ENCODE data around the gene TKTL1. TPM values are rescaled to one million over a fixed set of nuclear protein-coding genes. Genes with fewer than 3 reads are reported as not detected.

Gene TKTL1
- total RNA-seq, 4 donors from 2014 or later = 0.07 to 0.98 TPM; not detected in 2

DNA sequence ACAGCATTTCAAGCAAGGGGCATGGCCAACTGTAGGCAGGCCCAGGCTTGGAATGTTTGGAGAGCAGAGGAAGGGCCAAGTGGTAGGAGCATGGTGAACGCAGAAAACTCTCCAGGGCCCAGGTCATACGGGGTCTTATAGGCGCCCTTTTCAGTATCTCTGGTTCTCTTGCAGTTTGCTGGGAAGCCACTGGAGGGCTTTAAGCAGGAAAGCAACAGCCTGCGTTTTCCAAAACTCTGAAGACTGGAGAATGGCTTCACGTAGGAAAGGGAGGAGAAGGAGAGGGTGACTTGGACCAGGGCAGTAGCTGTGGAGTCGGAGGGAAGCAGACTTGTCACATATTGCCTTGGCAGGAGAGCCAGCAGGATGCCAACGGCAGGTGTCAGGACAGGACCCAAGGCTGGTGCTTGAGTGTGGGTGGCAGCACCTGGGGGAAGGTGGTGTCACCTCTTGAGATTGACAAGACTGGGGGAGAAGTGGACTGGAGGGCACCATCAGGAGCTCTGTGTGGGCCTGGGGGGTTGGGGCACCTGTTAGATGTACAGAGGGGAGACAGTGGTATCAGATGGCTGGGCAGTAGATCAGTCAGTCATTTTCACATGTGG, 21.9 kb downstream of the TKTL1 start:
- TF ChIP-seq POLR2A (IDR thresholded peaks at IDR 0.05) = no peak
- TF ChIP-seq, protein P1, sequence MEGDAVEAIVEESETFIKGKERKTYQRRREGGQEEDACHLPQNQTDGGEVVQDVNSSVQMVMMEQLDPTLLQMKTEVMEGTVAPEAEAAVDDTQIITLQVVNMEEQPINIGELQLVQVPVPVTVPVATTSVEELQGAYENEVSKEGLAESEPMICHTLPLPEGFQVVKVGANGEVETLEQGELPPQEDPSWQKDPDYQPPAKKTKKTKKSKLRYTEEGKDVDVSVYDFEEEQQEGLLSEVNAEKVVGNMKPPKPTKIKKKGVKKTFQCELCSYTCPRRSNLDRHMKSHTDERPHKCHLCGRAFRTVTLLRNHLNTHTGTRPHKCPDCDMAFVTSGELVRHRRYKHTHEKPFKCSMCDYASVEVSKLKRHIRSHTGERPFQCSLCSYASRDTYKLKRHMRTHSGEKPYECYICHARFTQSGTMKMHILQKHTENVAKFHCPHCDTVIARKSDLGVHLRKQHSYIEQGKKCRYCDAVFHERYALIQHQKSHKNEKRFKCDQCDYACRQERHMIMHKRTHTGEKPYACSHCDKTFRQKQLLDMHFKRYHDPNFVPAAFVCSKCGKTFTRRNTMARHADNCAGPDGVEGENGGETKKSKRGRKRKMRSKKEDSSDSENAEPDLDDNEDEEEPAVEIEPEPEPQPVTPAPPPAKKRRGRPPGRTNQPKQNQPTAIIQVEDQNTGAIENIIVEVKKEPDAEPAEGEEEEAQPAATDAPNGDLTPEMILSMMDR (IDR thresholded peaks at IDR 0.05) = peak in 3 of 4 experiments; percentile 32 to 49 (median 38)
- Histone ChIP-seq H3K4me1 (no peaks in the 10 kb centered on the region), H3K4me3 (no peak overlapping the region), H3K36me3 (no peaks in the 10 kb centered on the region), H3K9me3 (no peaks in the 10 kb centered on the region), H3K27ac (no peak overlapping the region), H3K27me3 (no peaks in the 10 kb centered on the region)
- intact Hi-C loops (cut with DNase I; ENCODE audit: low total_unique reads) = no loop called here
- no peak for DNase-seq

DNA sequence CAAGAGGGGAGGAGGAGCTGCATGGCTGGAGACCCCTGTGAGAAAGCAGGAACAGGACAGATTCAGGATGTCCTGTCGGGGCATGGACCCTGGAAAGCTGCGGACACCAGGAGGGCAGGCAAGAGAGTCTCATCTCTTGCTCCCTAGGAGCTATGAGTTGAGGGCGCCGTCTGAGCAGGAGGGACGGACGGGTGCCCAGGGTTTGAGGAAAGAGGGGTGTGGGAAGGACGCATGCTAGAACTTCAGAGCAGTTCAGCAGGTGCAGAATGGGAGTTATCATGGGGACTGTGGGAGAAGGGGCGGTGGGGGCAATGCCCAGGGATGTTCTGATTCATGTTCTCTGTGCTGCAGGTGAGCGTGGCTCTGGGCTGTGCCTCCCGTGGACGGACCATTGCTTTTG, 24.8 kb downstream of the TKTL1 start:
- Histone ChIP-seq H3K27me3 (no peaks in the 10 kb centered on the region), H3K4me3 (no peak overlapping the region), H3K36me3 (no peaks in the 10 kb centered on the region), H3K9me3 (no peaks in the 10 kb centered on the region), H3K4me1 (no peaks in the 10 kb centered on the region), H3K27ac (no peak overlapping the region)
- DNase-seq = no peak
- intact Hi-C loops (cut with DNase I; ENCODE audit: low total_unique reads) = no loop called here
- no peak for TF ChIP-seq POLR2A (IDR thresholded peaks at IDR 0.05)
- TF ChIP-seq, protein P1 (IDR thresholded peaks at IDR 0.05) = no peak

DNA sequence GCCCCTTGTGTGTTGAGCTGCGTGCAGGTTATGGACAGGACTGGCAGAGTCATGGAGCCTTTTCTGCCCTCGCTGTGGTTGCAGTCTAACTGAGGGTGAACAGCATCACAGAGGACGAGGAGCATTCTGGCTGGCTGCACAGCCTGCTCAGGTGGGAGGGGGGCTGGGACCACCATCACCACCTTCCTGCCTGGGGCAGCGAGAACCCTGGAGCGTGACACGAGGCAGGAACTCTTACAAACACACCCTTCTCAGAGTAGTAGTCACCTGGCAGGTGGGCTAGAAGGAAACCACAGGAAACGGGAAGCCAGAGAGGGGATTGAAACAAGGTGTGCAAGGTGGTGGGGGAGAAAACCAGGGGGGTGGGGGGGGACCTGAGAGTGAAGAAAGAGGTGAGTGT, 25.6 kb downstream of the TKTL1 start:
- Histone ChIP-seq H3K4me1 (no peaks in the 10 kb centered on the region), H3K27me3 (no peaks in the 10 kb centered on the region), H3K4me3 (no peak overlapping the region), H3K36me3 (no peaks in the 10 kb centered on the region), H3K27ac (no peak overlapping the region), H3K9me3 (no peaks in the 10 kb centered on the region)
- DNase-seq = no peak
- TF ChIP-seq, protein P1 (IDR thresholded peaks at IDR 0.05) = no peak
- no peak for TF ChIP-seq POLR2A (IDR thresholded peaks at IDR 0.05)
- intact Hi-C loops (cut with DNase I; ENCODE audit: low total_unique reads) = no loop called here

DNA sequence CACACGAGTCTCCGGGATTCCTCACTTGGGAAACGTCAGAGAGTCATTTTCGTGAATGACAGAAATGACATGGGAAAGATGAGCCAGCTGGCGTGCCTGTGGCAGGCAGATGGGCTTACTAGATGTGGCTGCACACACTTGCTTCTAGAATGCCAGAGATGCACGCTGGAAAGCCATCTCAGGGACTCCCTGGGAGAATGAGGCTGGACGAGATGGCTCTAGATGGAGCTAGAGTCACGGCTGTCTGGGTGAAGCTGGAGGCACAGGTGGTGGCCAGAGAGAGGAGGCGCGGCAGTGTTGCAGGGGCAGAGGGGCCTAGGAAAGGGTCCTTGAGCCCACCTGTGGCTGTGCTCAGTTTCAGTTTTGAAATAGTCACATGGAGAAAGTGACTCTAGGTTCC, 26.0 kb downstream of the TKTL1 start:
- no peaks in the 10 kb centered on the region for H3K9me3 ChIP-seq
- DNase-seq = no peak
- no peaks in the 10 kb centered on the region for H3K27me3 ChIP-seq

DNA sequence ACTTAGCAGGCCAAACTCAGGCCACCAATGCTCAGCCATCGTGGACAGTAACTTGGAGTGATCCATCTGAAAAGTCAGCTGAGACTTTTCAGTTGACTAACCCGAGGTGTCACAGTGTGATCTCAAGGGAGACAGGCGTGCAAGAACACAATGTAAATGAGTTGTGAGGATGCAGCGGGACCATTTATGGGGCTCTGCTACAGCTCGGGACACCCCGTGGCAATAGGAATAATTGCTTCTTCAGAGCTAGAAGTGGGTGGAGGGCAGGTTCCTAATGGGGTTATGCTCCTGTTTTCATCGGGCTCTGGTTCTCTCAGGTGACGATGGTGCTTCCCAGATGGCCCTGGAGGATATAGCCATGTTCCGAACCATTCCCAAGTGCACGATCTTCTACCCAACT, 27.3 kb downstream of the TKTL1 start:
- no peak overlapping the region for H3K27ac ChIP-seq
- no peaks in the 10 kb centered on the region for H3K4me1 ChIP-seq
- H3K4me3 ChIP-seq = no peak overlapping the region
- no peaks in the 10 kb centered on the region for H3K9me3 ChIP-seq
- TF ChIP-seq POLR2A (IDR thresholded peaks at IDR 0.05) = no peak
- DNase-seq = no peak
- intact Hi-C loops (cut with DNase I; ENCODE audit: low total_unique reads) = no loop called here
- H3K36me3 ChIP-seq = no peaks in the 10 kb centered on the region
- no peaks in the 10 kb centered on the region for H3K27me3 ChIP-seq

More for the DNA sequence above, 26.0 kb downstream of the TKTL1 start:
- Histone ChIP-seq H3K27ac (no peak overlapping the region), H3K4me1 (no peaks in the 10 kb centered on the region), H3K36me3 (no peaks in the 10 kb centered on the region), H3K4me3 (no peak overlapping the region)
- TF ChIP-seq, protein P1 (IDR thresholded peaks at IDR 0.05) = no peak
- no peak for TF ChIP-seq POLR2A (IDR thresholded peaks at IDR 0.05)
- intact Hi-C loops (cut with DNase I; ENCODE audit: low total_unique reads) = no loop called here

DNA sequence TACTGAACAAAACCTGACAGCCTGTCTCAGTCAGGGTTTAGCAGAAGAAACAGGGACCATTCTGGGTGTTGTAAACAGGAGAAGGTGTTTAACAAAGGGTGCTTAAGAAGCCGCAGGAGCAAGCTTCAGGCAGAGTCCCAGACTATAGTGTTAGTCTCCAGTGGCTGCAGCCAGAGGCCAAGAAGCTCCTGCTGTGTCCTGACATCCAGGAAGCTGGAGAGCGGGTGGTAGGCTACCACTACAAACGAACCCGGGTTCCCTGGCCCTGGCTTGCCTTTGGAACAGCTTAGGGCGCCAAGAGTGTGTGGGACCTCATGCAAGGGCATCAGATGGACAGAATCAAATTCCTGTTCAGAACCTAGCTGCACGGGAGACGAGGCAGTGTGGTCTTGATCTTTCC, 27.9 kb downstream of the TKTL1 start:
- intact Hi-C loops (cut with DNase I; ENCODE audit: low total_unique reads) = no loop called here
- no peaks in the 10 kb centered on the region for H3K27me3 ChIP-seq
- TF ChIP-seq POLR2A (IDR thresholded peaks at IDR 0.05) = no peak
- TF ChIP-seq, protein P1 (IDR thresholded peaks at IDR 0.05) = no peak

More for the DNA sequence above, 27.9 kb downstream of the TKTL1 start:
- no peak for DNase-seq
- Histone ChIP-seq H3K27ac (no peak overlapping the region), H3K9me3 (no peaks in the 10 kb centered on the region), H3K36me3 (no peaks in the 10 kb centered on the region), H3K4me1 (no peaks in the 10 kb centered on the region), H3K4me3 (no peak overlapping the region)

All from uterus (tissue), 4 donors.